Stimulated activated naive CD8-positive, alpha-beta T cell treated with anti-CD3 and anti-CD28 coated beads, Interleukin-15, Interleukin-2, amounts not matched to agents 100 ng/mL and 50 ng/mL, for 24 hours (primary cell): Measurements from ENCODE around the gene SLC25A30.

Experiments used
- H3K27ac Mint-ChIP-seq: one replicate; pipeline ENCODE4 v1.8.0; 2021; ENCODE audit warnings: mild to moderate bottlenecking, mixed read lengths
- H3K27me3 Mint-ChIP-seq: one replicate; pipeline ENCODE4 v1.8.0; 2021; ENCODE audit warnings: mixed read lengths
- H3K36me3 Mint-ChIP-seq: one replicate; pipeline ENCODE4 v1.8.0; 2021; ENCODE audit warnings: low read depth, mixed read lengths
- H3K4me1 Mint-ChIP-seq: one replicate; pipeline ENCODE4 v1.8.0; 2021; ENCODE audit warnings: low read depth, mixed read lengths
- H3K4me3 Mint-ChIP-seq: one replicate; pipeline ENCODE4 v1.8.0; 2021; ENCODE audit warnings: mild to moderate bottlenecking, mixed read lengths
- H3K9me3 Mint-ChIP-seq: one replicate; pipeline ENCODE4 v1.8.0; 2021; ENCODE audit warnings: mixed read lengths

Gene SLC25A30

GRCh38 chr13:45417790-45418534 lies at the start of gene SLC25A30:
TSS of gene SLC25A30 (minus strand) at chr13:45418373. CDS start at chr13:45411425, 6,948 bp downstream.
- H3K27ac Mint-ChIP-seq, result peak within 1 kb of the TSS; percentile 93
- H3K36me3 Mint-ChIP-seq, result no peaks in the 10 kb centered on the region
- no peaks in the 10 kb centered on the region for H3K27me3 Mint-ChIP-seq
- peaks cover 27% of the 10 kb centered on the region for H3K4me1 Mint-ChIP-seq
- peak within 1 kb of the TSS; percentile 89 for H3K4me3 Mint-ChIP-seq
- no peaks in the 10 kb centered on the region for H3K9me3 Mint-ChIP-seq

GRCh38 chr13:45466359-45466758 lies 48.2 kb upstream of the SLC25A30 start:
- Mint-ChIP-seq H3K9me3 (no peaks in the 10 kb centered on the region), H3K27me3 (no peaks in the 10 kb centered on the region), H3K4me3 (peak overlapping the region; percentile 94), H3K27ac (peak overlapping the region; percentile 77), H3K4me1 (peaks cover 67% of the 10 kb centered on the region), H3K36me3 (peaks cover 16% of the 10 kb centered on the region)

GRCh38 chr13:45464687-45465453 lies 46.7 kb upstream of the SLC25A30 start, which contains the start of gene COG3:
TSS of gene COG3 (plus strand) at chr13:45464939. CDS start at chr13:45465037, 98 bp downstream.
- Mint-ChIP-seq H3K4me3 (peak within 1 kb of the TSS; percentile 94), H3K36me3 (peaks cover 14% of the 10 kb centered on the region), H3K4me1 (peaks cover 55% of the 10 kb centered on the region)

GRCh38 chr13:45464141-45464686 lies 46.0 kb upstream of the SLC25A30 start:
- peaks cover 49% of the 10 kb centered on the region for H3K4me1 Mint-ChIP-seq
- peaks cover 14% of the 10 kb centered on the region for H3K36me3 Mint-ChIP-seq
- no peaks in the 10 kb centered on the region for H3K27me3 Mint-ChIP-seq
- peak overlapping the region; percentile 93 for H3K27ac Mint-ChIP-seq
- H3K4me3 Mint-ChIP-seq, result peak overlapping the region; percentile 94
- peaks cover 5% of the 10 kb centered on the region for H3K9me3 Mint-ChIP-seq

More at GRCh38 chr13:45464687-45465453, 46.7 kb upstream of the SLC25A30 start, which contains the start of gene COG3:
- peak within 1 kb of the TSS; percentile 93 for H3K27ac Mint-ChIP-seq
- H3K27me3 Mint-ChIP-seq, result no peaks in the 10 kb centered on the region
- no peaks in the 10 kb centered on the region for H3K9me3 Mint-ChIP-seq

- H3K4me3 Mint-ChIP-seq, result no peak overlapping the region
- H3K36me3 Mint-ChIP-seq, result no peaks in the 10 kb centered on the region
- H3K4me1 Mint-ChIP-seq, result no peaks in the 10 kb centered on the region
- H3K27me3 Mint-ChIP-seq, result no peaks in the 10 kb centered on the region
- peaks cover 15% of the 10 kb centered on the region for H3K9me3 Mint-ChIP-seq
- H3K27ac Mint-ChIP-seq, result no peak overlapping the region
These were observed 38.2 kb upstream of the SLC25A30 start for GRCh38 chr13:45456196-45456972.

GRCh38 chr13:45454204-45454603 lies 36.0 kb upstream of the SLC25A30 start:
- H3K27me3 Mint-ChIP-seq, result no peaks in the 10 kb centered on the region
- H3K9me3 Mint-ChIP-seq, result peaks cover 9% of the 10 kb centered on the region
- H3K27ac Mint-ChIP-seq, result no peak overlapping the region
- no peak overlapping the region for H3K4me3 Mint-ChIP-seq
- no peaks in the 10 kb centered on the region for H3K36me3 Mint-ChIP-seq
- H3K4me1 Mint-ChIP-seq, result no peaks in the 10 kb centered on the region

GRCh38 chr13:45451282-45451681 lies 33.1 kb upstream of the SLC25A30 start:
- no peaks in the 10 kb centered on the region for H3K27me3 Mint-ChIP-seq
- H3K36me3 Mint-ChIP-seq, result no peaks in the 10 kb centered on the region
- no peak overlapping the region for H3K4me3 Mint-ChIP-seq
- no peaks in the 10 kb centered on the region for H3K9me3 Mint-ChIP-seq
- no peaks in the 10 kb centered on the region for H3K4me1 Mint-ChIP-seq
- H3K27ac Mint-ChIP-seq, result no peak overlapping the region

GRCh38 chr13:45448965-45449559 lies 30.9 kb upstream of the SLC25A30 start:
- Mint-ChIP-seq H3K36me3 (no peaks in the 10 kb centered on the region), H3K27ac (no peak overlapping the region)

GRCh38 chr13:45447050-45447661 lies 29.0 kb upstream of the SLC25A30 start:
- no peaks in the 10 kb centered on the region for H3K27me3 Mint-ChIP-seq
- H3K4me1 Mint-ChIP-seq, result peaks cover 4% of the 10 kb centered on the region
- H3K9me3 Mint-ChIP-seq, result no peaks in the 10 kb centered on the region
- H3K27ac Mint-ChIP-seq, result no peak overlapping the region
- H3K36me3 Mint-ChIP-seq, result no peaks in the 10 kb centered on the region
- no peak overlapping the region for H3K4me3 Mint-ChIP-seq

More at GRCh38 chr13:45448965-45449559, 30.9 kb upstream of the SLC25A30 start:
- H3K9me3 Mint-ChIP-seq, result no peaks in the 10 kb centered on the region
- no peaks in the 10 kb centered on the region for H3K27me3 Mint-ChIP-seq
- H3K4me1 Mint-ChIP-seq, result no peaks in the 10 kb centered on the region
- H3K4me3 Mint-ChIP-seq, result no peak overlapping the region

- H3K4me1 Mint-ChIP-seq, result peaks cover 13% of the 10 kb centered on the region
- no peak overlapping the region for H3K27ac Mint-ChIP-seq
- H3K36me3 Mint-ChIP-seq, result no peaks in the 10 kb centered on the region
- H3K4me3 Mint-ChIP-seq, result no peak overlapping the region
- H3K9me3 Mint-ChIP-seq, result no peaks in the 10 kb centered on the region
- no peaks in the 10 kb centered on the region for H3K27me3 Mint-ChIP-seq
These were observed 28.0 kb upstream of the SLC25A30 start for GRCh38 chr13:45446181-45446580.

- Mint-ChIP-seq H3K9me3 (no peaks in the 10 kb centered on the region), H3K27ac (no peak overlapping the region), H3K4me1 (peaks cover 25% of the 10 kb centered on the region), H3K4me3 (no peak overlapping the region), H3K36me3 (no peaks in the 10 kb centered on the region), H3K27me3 (no peaks in the 10 kb centered on the region)
These were observed 26.9 kb upstream of the SLC25A30 start for GRCh38 chr13:45445053-45445452.

- H3K4me1 Mint-ChIP-seq, result peaks cover 27% of the 10 kb centered on the region
- H3K4me3 Mint-ChIP-seq, result peak overlapping the region; percentile 28
- H3K27me3 Mint-ChIP-seq, result no peaks in the 10 kb centered on the region
- H3K36me3 Mint-ChIP-seq, result no peaks in the 10 kb centered on the region
- H3K27ac Mint-ChIP-seq, result peak overlapping the region; percentile 70
- no peaks in the 10 kb centered on the region for H3K9me3 Mint-ChIP-seq
These were observed 23.5 kb upstream of the SLC25A30 start for GRCh38 chr13:45441633-45442032.

- H3K36me3 Mint-ChIP-seq, result no peaks in the 10 kb centered on the region
- no peak overlapping the region for H3K27ac Mint-ChIP-seq
- no peaks in the 10 kb centered on the region for H3K9me3 Mint-ChIP-seq
- H3K4me1 Mint-ChIP-seq, result peaks cover 27% of the 10 kb centered on the region
- H3K27me3 Mint-ChIP-seq, result no peaks in the 10 kb centered on the region
- H3K4me3 Mint-ChIP-seq, result no peak overlapping the region
These were observed 21.7 kb upstream of the SLC25A30 start for GRCh38 chr13:45439781-45440462.
